A549 (cell line): ENCODE results near the gene BCOR. TPM values are rescaled to one million over a fixed set of nuclear protein-coding genes. Genes with fewer than 3 reads are reported as not detected.

ENCODE experiments used
- ATAC-seq, 2 experiments: fragments of 200-7000 bp in 1 of 2; fragments of >200 bp in 1 of 2; cut with Nextera tagmentation in 1 of 2; cut with Tn5 transposase in 1 of 2; 3 replicates each; pipeline versions ENCODE4 v1.8.0 to v1.9.1; 2018 to 2020; ENCODE audit warnings: mild to moderate bottlenecking in 1 of 2, moderate library complexity in 1 of 2
- CTCF ChIA-PET: fragments of 300-600 bp; sonication (Branson Sonifier 250); formaldehyde crosslinking; extraction: SDS; loops from one replicate; lab custom pipeline; 2021; ENCODE audit warnings: antibody characterized with exemption, inconsistent platforms; lab: Yijun Ruan, JAX
- POLR2A ChIA-PET: fragments of 350-600 bp; formaldehyde crosslinking; extraction: SDS; loops from one replicate; lab custom pipeline; 2021; ENCODE audit warnings: antibody characterized with exemption, inconsistent platforms; lab: Yijun Ruan, JAX
- DNase-seq, 2 experiments: peaks; one replicate each; pipeline versions ENCODE4 v3.0.0 to v3.0.0-alpha.2; 2011 to 2016; ENCODE audit warnings: low read depth in 1 of 2, low spot score in 1 of 2
- FAIRE-seq: peaks from 2 replicates; lab custom pipeline; 2011; peaks lifted over from hg19 to GRCh38; lab: Jason Lieb, UNC
- H3K27ac ChIP-seq, 2 experiments: fragments of >200 bp; sonication (Bioruptor Twin); formaldehyde crosslinking; 3 replicates each; pipeline ENCODE4 v1.5.1; 2016 to 2017
- H3K4me1 ChIP-seq: fragments of >200 bp; sonication (Bioruptor Twin); formaldehyde crosslinking; 3 replicates; pipeline ENCODE4 v1.6.1; 2016
- H3K4me2 ChIP-seq: fragments of >200 bp; sonication (Bioruptor Twin); formaldehyde crosslinking; 3 replicates; pipeline ENCODE4 v1.6.1; 2016
- H3K4me3 ChIP-seq: fragments of >200 bp; sonication (Bioruptor Twin); formaldehyde crosslinking; 3 replicates; pipeline ENCODE4 v1.5.1; 2016
- H3K9me3 ChIP-seq: fragments of >200 bp; sonication (Bioruptor Twin); formaldehyde crosslinking; 3 replicates; pipeline ENCODE4 v1.6.1; 2016
- ATOH8 ChIP-seq: fragments of 250-450 bp; sonication (Bioruptor Pico); IDR thresholded peaks from 2 replicates; pipeline ENCODE4 v1.5.0; 2020; ENCODE audit warnings: low read depth, mild to moderate bottlenecking, moderate library complexity
- CBX8 ChIP-seq: fragments of 200-600 bp; sonication (generic); IDR thresholded peaks from 2 replicates; pipeline ENCODE4 v1.6.1; 2016
- CEBPB ChIP-seq, 2 experiments: fragments of >200 bp in 1 of 2; sonication (Bioruptor Twin) in 1 of 2; formaldehyde crosslinking in 1 of 2; IDR thresholded peaks; 2 replicates each; pipeline ENCODE4 v1.6.1; 2012 to 2016
- CHD2 ChIP-seq: fragments of 150-350 bp; IDR thresholded peaks from 2 replicates; pipeline ENCODE4 v1.6.1; 2014; ENCODE audit warnings: low read length; ENCODE audit not compliant: partially characterized antibody
- CHD4 ChIP-seq: fragments of 200-600 bp; sonication (generic); IDR thresholded peaks from 2 replicates; pipeline ENCODE4 v1.6.1; 2016; ENCODE audit warnings: antibody characterized with exemption, mild to moderate bottlenecking, borderline replicate concordance
- EHF ChIP-seq: fragments of 250-450 bp; sonication (Bioruptor Pico); IDR thresholded peaks from 2 replicates; pipeline ENCODE4 v1.5.0; 2020; ENCODE audit warnings: mild to moderate bottlenecking
- EHMT2 ChIP-seq: fragments of 200-600 bp; sonication (generic); IDR thresholded peaks from 2 replicates; pipeline ENCODE4 v1.6.1; 2016; ENCODE audit warnings: antibody characterized with exemption, low read depth, mild to moderate bottlenecking, moderate library complexity
- EP300 ChIP-seq, 2 experiments: fragments of >200 bp; sonication (Bioruptor Twin); formaldehyde crosslinking; IDR thresholded peaks; 2 replicates in 1 of 2; 3 replicates in 1 of 2; pipeline ENCODE4 v1.6.1; 2016 to 2017
- FOSL2 ChIP-seq, 2 experiments: fragments of 450-650 bp in 1 of 2; fragments of >200 bp in 1 of 2; sonication (Bioruptor Twin) in 1 of 2; formaldehyde crosslinking; IDR thresholded peaks; 2 replicates each; pipeline versions ENCODE4 v1.5.0 to v1.6.1; 2016 to 2020; ENCODE audit warnings: mild to moderate bottlenecking in 1 of 2, moderate library complexity in 1 of 2
- HES2 ChIP-seq: fragments of >200 bp; sonication (Bioruptor Twin); formaldehyde crosslinking; IDR thresholded peaks from 2 replicates; pipeline ENCODE4 v1.6.1; 2016
- HOXA7 ChIP-seq: fragments of 250-450 bp; sonication (Bioruptor Pico); IDR thresholded peaks from 2 replicates; pipeline ENCODE4 v1.5.0; 2020; ENCODE audit warnings: mild to moderate bottlenecking, moderate library complexity
- HOXB5 ChIP-seq: fragments of 250-450 bp; sonication (Bioruptor Pico); IDR thresholded peaks from 2 replicates; pipeline ENCODE4 v1.5.0; 2020; ENCODE audit warnings: mild to moderate bottlenecking, moderate library complexity
- KDM5A ChIP-seq: fragments of 200-600 bp; sonication (generic); IDR thresholded peaks from 2 replicates; pipeline ENCODE4 v1.6.1; 2016; ENCODE audit warnings: antibody characterized with exemption, mild to moderate bottlenecking
- NFE2L2 ChIP-seq: fragments of 150-350 bp; conservative IDR thresholded peaks from 2 replicates; pipeline ENCODE4 v1.6.1; 2014; ENCODE audit warnings: low read length
- NPAS2 ChIP-seq: fragments of 250-450 bp; sonication (Bioruptor Pico); IDR thresholded peaks from 2 replicates; pipeline ENCODE4 v1.8.0; 2022; ENCODE audit warnings: mild to moderate bottlenecking, moderate library complexity, borderline replicate concordance
- RARB ChIP-seq: fragments of 250-450 bp; sonication (Bioruptor Pico); IDR thresholded peaks from 2 replicates; pipeline ENCODE4 v1.8.0; 2021; ENCODE audit warnings: mild to moderate bottlenecking, moderate library complexity
- RCOR1 ChIP-seq: fragments of 150-350 bp; IDR thresholded peaks from 2 replicates; pipeline ENCODE4 v1.6.1; 2014; ENCODE audit warnings: antibody characterized with exemption, low read length, low read depth
- REST ChIP-seq: fragments of 200-600 bp; sonication (generic); IDR thresholded peaks from 2 replicates; pipeline ENCODE4 v1.6.1; 2016; ENCODE audit warnings: antibody characterized with exemption, mild to moderate bottlenecking, moderate library complexity
- RFX5 ChIP-seq: fragments of 450-650 bp; IDR thresholded peaks from 2 replicates; pipeline ENCODE4 v1.7.1; 2014; ENCODE audit warnings: antibody characterized with exemption, mild to moderate bottlenecking, moderate library complexity
- TFCP2L1 ChIP-seq: fragments of 250-450 bp; sonication (Bioruptor Pico); IDR thresholded peaks from 2 replicates; pipeline ENCODE4 v1.5.0; 2021; ENCODE audit warnings: mild to moderate bottlenecking
- WGBS: methylation state at CpG from one replicate; pipeline ENCODE4 v1.1.6; 2017; ENCODE audit errors: missing lambda C conversion rate; 5-methylcytosine and 5-hydroxymethylcytosine counted together
- polyA plus RNA-seq, 4 experiments: library from polyadenylated mRNA; depleted of rRNA in 3 of 4; stranded (reverse); fragments of >200 nt; fragmentation: RNase III in 1 of 4; extraction: RNeasy Plus Mini Kit Qiagen cat#74134 plus additional on column Dnase treatment in 1 of 4; gene quantifications; 2 replicates in 3 of 4; 3 replicates in 1 of 4; pipeline ENCODE4 v1.2.3, GENCODE V29; 2011 to 2017
- TF ChIP-seq, protein P1 (sequence below): IDR thresholded peaks from 2 replicates; pipeline ENCODE4 v1.6.1; 2012

BCOR gene
- polyA plus RNA-seq, 2 of the 4 experiments (the other 2 are of a cell fraction) = 12.2 to 12.6 TPM

GRCh38 chrX:40079572-40079971, 18.2 kb downstream of the BCOR start:
- TF ChIP-seq HES2 (no peak), RFX5 (no peak), CEBPB (IDR thresholded peaks at IDR 0.05) (no peak), KDM5A (no peak), CHD4 (no peak), CBX8 (no peak), REST (no peak), HOXA7 (CRISPR knock-in tag) (no peak), FOSL2 (IDR thresholded peaks at IDR 0.05) (no peak), FOSL2 (CRISPR knock-in tag; IDR thresholded peaks at IDR 0.05) (no peak), HOXB5 (no peak)
- Histone ChIP-seq H3K4me3 (no peak overlapping the region), H3K4me1 (peaks cover 12% of the 10 kb centered on the region; the same call in 2 of the 3 replicates), H3K4me2 (no peak overlapping the region), H3K9me3 (no peaks in the 10 kb centered on the region), H3K27ac (no peak overlapping the region)
- ATAC-seq = no peak
- CTCF ChIA-PET = no interaction called here
- DNase-seq = no peak
- 86% methylated on average over 9 of the region's 9 CpGs for WGBS
- FAIRE-seq = peak; percentile 23
- POLR2A ChIA-PET = no interaction called here

- H3K4me1 ChIP-seq = peaks cover 12% of the 10 kb centered on the region; the same call in 2 of the 3 replicates
- H3K4me2 ChIP-seq = no peak overlapping the region
- no peak overlapping the region for H3K27ac ChIP-seq
- ATAC-seq (no peak), DNase-seq (no peak), FAIRE-seq (no peak)
- H3K9me3 ChIP-seq = no peaks in the 10 kb centered on the region
- H3K4me3 ChIP-seq = no peak overlapping the region
- TF ChIP-seq NPAS2 (CRISPR knock-in tag) (no peak), EP300 (IDR thresholded peaks at IDR 0.05) (no peak), RARB (CRISPR knock-in tag) (no peak), CBX8 (no peak), CHD4 (no peak), ATOH8 (CRISPR knock-in tag) (no peak), NFE2L2 (no peak), TFCP2L1 (CRISPR knock-in tag) (no peak), CHD2 (no peak), RCOR1 (no peak), EHMT2 (no peak), EHF (CRISPR knock-in tag) (no peak)
- TF ChIP-seq, protein P1, sequence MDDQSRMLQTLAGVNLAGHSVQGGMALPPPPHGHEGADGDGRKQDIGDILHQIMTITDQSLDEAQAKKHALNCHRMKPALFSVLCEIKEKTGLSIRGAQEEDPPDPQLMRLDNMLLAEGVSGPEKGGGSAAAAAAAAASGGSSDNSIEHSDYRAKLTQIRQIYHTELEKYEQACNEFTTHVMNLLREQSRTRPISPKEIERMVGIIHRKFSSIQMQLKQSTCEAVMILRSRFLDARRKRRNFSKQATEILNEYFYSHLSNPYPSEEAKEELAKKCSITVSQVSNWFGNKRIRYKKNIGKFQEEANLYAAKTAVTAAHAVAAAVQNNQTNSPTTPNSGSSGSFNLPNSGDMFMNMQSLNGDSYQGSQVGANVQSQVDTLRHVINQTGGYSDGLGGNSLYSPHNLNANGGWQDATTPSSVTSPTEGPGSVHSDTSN = no peak
- WGBS = 89% methylated on average over 23 of the region's 24 CpGs
- ChIA-PET POLR2A (no interaction called here), CTCF (interaction anchor here (0.7 kb wide), 1 partner anchor 158 kb away, joined by 3 read pairs; no protein-coding TSS in a partner anchor)
Measured at GRCh38 chrX:40078489-40079227, 19.1 kb downstream of the BCOR start.
